HFF-Myc (cell line): ENCODE data around the gene SRGAP3.

ENCODE experiments used
- DNase-seq: peaks from one replicate; pipeline ENCODE4 v3.0.0-alpha.2; 2011; ENCODE audit warnings: low read depth; ENCODE audit errors: extremely low read depth
- H3K4me3 ChIP-seq: replicated peaks from 2 replicates; pipeline ENCODE4 v1.5.1; 2011; ENCODE audit warnings: low read depth, mild to moderate bottlenecking, control low read depth, low read length
- TF ChIP-seq, protein P1 (sequence below): IDR thresholded peaks from 2 replicates; pipeline ENCODE4 v1.5.1; 2012; ENCODE audit warnings: mild to moderate bottlenecking, low read depth, low read length, control low read depth; ENCODE audit errors: missing control alignments

The SRGAP3 gene

DNA sequence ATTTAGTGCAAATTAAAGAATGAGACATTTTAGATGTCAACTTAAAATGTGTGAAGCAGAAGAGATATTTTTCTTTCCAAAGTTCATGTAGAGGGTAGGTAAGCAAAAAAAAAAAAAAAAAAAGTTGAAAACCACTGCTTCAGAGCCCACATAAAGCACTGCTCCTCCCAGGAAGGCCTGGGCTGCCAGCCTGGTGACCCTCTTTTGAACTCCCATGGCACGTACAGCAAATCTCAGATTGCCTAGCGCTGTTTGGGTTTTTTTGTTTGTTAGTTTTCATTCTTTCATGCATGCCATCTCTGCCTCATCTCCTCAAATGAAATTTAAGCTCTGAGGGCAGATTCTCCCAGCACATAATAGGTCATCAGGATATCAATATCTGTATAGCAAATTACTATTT is 120.1 kb downstream of the SRGAP3 start:
- no peak for DNase-seq
- TF ChIP-seq, protein P1, sequence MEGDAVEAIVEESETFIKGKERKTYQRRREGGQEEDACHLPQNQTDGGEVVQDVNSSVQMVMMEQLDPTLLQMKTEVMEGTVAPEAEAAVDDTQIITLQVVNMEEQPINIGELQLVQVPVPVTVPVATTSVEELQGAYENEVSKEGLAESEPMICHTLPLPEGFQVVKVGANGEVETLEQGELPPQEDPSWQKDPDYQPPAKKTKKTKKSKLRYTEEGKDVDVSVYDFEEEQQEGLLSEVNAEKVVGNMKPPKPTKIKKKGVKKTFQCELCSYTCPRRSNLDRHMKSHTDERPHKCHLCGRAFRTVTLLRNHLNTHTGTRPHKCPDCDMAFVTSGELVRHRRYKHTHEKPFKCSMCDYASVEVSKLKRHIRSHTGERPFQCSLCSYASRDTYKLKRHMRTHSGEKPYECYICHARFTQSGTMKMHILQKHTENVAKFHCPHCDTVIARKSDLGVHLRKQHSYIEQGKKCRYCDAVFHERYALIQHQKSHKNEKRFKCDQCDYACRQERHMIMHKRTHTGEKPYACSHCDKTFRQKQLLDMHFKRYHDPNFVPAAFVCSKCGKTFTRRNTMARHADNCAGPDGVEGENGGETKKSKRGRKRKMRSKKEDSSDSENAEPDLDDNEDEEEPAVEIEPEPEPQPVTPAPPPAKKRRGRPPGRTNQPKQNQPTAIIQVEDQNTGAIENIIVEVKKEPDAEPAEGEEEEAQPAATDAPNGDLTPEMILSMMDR: no peak
- no peak overlapping the region for H3K4me3 ChIP-seq

DNA sequence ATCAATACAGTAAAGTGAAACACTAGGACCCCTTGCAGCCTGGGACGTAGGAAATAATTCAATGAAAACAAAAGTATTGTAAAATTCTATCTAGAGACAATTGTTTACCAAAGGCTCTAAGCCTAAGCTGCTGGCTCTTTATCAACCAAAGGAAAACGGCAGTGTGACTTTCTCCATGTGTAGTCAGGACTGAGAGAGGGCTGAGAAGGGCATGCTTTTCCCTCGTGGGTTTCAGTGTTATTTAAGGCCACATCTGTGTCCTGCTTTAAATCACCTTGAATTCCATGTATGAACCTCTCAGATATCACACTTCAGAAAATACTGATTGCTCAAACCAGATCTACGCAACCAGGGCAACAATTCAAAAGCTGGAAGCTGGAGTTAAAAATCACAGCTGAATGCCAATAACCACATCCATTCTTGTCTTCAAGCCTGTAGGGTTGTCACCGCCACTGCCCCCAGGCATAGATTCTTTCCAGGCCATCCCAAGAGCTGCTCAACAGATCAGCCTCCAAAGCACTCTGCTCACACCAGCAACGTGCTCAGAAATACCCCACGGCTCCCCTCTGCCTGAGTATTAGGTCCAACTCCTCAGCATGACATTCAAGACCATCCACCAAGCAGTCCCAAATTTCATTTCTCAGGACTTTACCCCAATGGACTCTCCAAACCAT is 124.0 kb downstream of the SRGAP3 start:
- TF ChIP-seq, protein P1: no peak
- no peak for DNase-seq
- no peak overlapping the region for H3K4me3 ChIP-seq

DNA sequence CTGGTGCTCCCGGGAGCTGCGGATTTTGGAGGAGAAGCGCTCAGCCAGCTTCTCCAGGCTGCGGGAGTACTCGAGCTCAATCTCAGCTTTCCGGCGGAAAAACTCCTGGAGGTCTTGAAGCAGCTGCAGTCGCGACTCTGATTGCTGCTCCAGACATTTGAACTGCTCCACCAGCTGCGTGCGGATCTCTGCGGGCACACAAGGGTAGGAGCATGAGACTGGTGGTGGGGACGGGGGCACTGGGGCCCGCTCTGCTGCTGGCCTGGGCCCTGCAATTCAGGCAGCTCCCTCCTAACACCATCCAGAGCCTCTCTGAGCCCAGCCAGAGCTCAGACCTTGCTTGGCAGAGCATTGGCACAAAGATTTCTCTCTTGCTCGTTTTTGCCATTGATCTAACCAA is 124.7 kb downstream of the SRGAP3 start:
- H3K4me3 ChIP-seq: no peak overlapping the region
- TF ChIP-seq, protein P1: no peak
- DNase-seq: no peak

DNA sequence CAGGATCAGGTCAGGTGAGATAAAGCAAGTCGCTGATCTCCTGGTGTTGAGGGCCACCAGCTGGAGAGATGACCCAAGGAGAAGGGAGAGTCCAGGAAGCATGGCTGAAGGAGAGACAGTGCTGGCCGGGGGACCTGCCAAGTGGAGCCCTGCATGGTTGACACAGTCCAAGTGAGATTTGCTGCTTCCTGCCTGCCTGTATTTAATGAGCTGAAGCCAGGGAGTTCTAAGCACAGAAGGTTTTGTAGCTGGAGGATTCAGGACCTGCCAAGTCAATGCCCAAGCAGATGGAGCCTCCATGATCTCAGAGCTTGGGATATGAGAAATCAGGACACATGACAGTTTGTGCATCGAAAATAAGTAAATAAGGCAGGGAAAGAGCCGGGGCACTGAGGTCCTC is 125.6 kb downstream of the SRGAP3 start:
- TF ChIP-seq, protein P1: no peak
- no peak overlapping the region for H3K4me3 ChIP-seq
- DNase-seq: no peak

DNA sequence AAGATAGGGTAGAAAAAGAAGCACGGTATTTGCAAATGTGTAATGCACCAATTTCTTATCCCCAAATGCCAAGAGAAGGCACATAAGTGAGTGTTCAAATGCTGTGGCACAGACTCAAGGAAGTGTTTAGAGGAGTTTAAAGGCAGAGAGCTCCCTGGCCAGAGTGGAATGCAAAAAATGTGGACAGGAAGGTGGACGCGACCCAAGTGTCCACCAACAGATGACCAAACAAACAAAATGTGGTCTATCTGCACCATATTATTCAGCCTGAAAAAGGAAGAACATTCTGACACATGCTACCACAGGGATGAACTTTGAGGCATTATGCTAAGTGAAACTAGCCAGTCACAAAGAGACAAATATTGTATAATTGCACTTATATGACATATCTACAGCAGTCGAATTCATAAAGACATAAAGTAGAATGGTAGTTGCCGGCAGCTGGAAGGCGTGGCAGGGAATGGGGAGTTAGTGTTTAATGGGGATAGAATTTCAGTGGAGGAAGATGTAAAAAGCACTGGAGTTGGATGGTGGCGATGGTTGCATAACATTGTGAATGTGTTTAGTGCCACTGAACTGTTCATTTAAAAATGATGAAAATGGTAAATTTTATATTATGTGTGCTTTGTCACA is 126.6 kb downstream of the SRGAP3 start:
- TF ChIP-seq, protein P1: no peak
- no peak for DNase-seq

DNA sequence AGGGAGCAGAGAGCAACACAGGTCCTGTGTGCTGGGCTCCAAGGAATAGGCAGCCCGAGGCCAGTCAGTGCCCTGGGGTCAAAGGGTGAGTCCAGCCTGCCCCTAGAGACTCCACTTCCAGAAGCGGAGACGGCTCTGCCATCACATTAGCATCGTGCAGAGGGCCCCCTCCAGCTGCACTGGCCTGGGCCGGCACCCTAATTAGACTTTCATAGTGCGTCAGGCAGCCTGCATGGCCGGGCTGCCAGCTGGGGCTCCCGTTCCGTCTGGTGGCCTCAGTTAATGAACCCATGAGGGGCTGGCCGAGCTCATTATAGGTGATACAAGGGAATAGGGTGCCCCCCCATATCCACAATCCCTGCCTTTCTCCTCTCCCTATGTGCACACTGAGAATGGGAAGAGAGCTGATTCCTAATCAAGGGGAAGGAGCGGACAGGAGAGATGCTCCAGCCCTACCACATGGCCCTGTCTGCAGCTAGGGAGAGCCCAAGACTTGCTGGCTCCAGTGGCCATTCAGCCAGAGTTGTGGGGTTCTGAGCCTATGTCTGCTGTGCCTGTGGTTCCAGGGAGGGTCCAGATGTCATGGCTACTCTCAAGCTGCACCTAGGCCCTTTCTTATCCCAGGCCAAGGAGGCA is 128.0 kb downstream of the SRGAP3 start:
- H3K4me3 ChIP-seq: no peak overlapping the region
- TF ChIP-seq, protein P1: no peak
- DNase-seq: no peak

More for the DNA sequence above, 126.6 kb downstream of the SRGAP3 start:
- H3K4me3 ChIP-seq: no peak overlapping the region
